ENCODE results near the gene INTS11. TPM values are rescaled to one million over a fixed set of nuclear protein-coding genes. Genes with fewer than 3 reads are reported as not detected.

Gene INTS11
- total and polyA plus RNA-seq, 2 of the 13 experiments (the other 11 are each of a cell fraction or from before 2014, with no cell fraction given): 52.8 to 94.8 TPM

- TF ChIP-seq ZBTB33 (CRISPR knock-in tag; IDR thresholded peaks at IDR 0.05): peak; percentile 77
- 0 out of 2 replicates have a peak, but pooled peaks have one; percentile 35 for TF ChIP-seq KDM3A (CRISPR knock-in tag; IDR thresholded peaks at IDR 0.05; ENCODE audit: low read depth)
- 0 out of 2 replicates have a peak, but pooled peaks have one; percentile 39 for TF ChIP-seq SMAD1 (CRISPR knock-in tag; IDR thresholded peaks at IDR 0.05; ENCODE audit: borderline replicate concordance, low read depth)
- 0 out of 2 replicates have a peak, but pooled peaks have one; percentile 30 for TF ChIP-seq ZNF580 (CRISPR knock-in tag; IDR thresholded peaks at IDR 0.05; ENCODE audit: borderline replicate concordance, low read depth)
- TF ChIP-seq FOXJ3 (CRISPR knock-in tag; IDR thresholded peaks at IDR 0.05; ENCODE audit: borderline replicate concordance): no peak
- TF ChIP-seq EP300 (IDR thresholded peaks at IDR 0.05; ENCODE audit: low read depth in 2 of 2, low read length in 2 of 2): no peak
- TF ChIP-seq EP300 (CRISPR knock-in tag; IDR thresholded peaks at IDR 0.05; ENCODE audit: borderline replicate concordance): no peak
- TF ChIP-seq ZBTB26 (CRISPR knock-in tag; IDR thresholded peaks at IDR 0.05; ENCODE audit: borderline replicate concordance): no peak
- no peak for TF ChIP-seq ZNF160 (CRISPR knock-in tag; IDR thresholded peaks at IDR 0.05)
- TF ChIP-seq THAP8 (CRISPR knock-in tag; IDR thresholded peaks at IDR 0.05; ENCODE audit: borderline replicate concordance): no peak
- no peak for TF ChIP-seq KIAA2018 (CRISPR knock-in tag; IDR thresholded peaks at IDR 0.05; ENCODE audit: borderline replicate concordance)
- no peak for TF ChIP-seq RAD51 (IDR thresholded peaks at IDR 0.05; ENCODE audit: borderline replicate concordance)
- no peak for TF ChIP-seq ZNF761 (CRISPR knock-in tag; conservative IDR thresholded peaks at IDR 0.05)
- no peak for TF ChIP-seq NR2F6 (IDR thresholded peaks at IDR 0.05)
- TF ChIP-seq NR2F6 (CRISPR knock-in tag; IDR thresholded peaks at IDR 0.05): no peak
- peak; percentile 61 for TF ChIP-seq STAG1 (CRISPR knock-in tag; IDR thresholded peaks at IDR 0.05)
- no peak for TF ChIP-seq ZNF343 (CRISPR knock-in tag; IDR thresholded peaks at IDR 0.05)
Measured at GRCh38 chr1:1344655-1345361, 20.3 kb upstream of the INTS11 start (continued).
